A549 treated with dexamethasone at 1 μM for 4 hours (cell line): Measurements from ENCODE around the gene BANK1. TPM values are rescaled to one million over a fixed set of nuclear protein-coding genes. Genes with fewer than 3 reads are reported as not detected.

Experiments used
- total RNA-seq: library from RNA; stranded (reverse); fragments of 200-300 nt; extraction: Qiagen RNA extraction; gene quantifications from 5 replicates; pipeline ENCODE4 v1.2.3, GENCODE V29; 2022

BANK1 gene, protein sequence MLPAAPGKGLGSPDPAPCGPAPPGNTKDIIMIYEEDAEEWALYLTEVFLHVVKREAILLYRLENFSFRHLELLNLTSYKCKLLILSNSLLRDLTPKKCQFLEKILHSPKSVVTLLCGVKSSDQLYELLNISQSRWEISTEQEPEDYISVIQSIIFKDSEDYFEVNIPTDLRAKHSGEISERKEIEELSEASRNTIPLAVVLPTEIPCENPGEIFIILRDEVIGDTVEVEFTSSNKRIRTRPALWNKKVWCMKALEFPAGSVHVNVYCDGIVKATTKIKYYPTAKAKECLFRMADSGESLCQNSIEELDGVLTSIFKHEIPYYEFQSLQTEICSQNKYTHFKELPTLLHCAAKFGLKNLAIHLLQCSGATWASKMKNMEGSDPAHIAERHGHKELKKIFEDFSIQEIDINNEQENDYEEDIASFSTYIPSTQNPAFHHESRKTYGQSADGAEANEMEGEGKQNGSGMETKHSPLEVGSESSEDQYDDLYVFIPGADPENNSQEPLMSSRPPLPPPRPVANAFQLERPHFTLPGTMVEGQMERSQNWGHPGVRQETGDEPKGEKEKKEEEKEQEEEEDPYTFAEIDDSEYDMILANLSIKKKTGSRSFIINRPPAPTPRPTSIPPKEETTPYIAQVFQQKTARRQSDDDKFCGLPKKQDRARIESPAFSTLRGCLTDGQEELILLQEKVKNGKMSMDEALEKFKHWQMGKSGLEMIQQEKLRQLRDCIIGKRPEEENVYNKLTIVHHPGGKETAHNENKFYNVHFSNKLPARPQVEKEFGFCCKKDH
- 0.80 to 1.1 TPM (median 1.1 TPM) in 5 replicates for total RNA-seq

GRCh38 chr4:101790521-101791181, at the start of gene BANK1:
Gene BANK1, plus strand, starts transcription at chr4:101790730. Its CDS starts 151 bp downstream, at chr4:101790881.

